Measurements from ENCODE around the gene CHADL. TPM values are rescaled to one million over a fixed set of nuclear protein-coding genes. Genes with fewer than 3 reads are reported as not detected.

Gene CHADL
- total RNA-seq, 1 donor from 2014 or later = 3.2 TPM

- Mint-ChIP-seq H3K27ac (no peak overlapping the region), H3K9me3 (no peaks in the 10 kb centered on the region), H3K4me3 (no peak overlapping the region), H3K4me1 (no peaks in the 10 kb centered on the region), H3K36me3 (peaks cover 10% of the 10 kb centered on the region), H3K27me3 (ENCODE audit: low read depth) (no peaks in the 10 kb centered on the region)
- no peak for TF ChIP-seq CTCF (IDR thresholded peaks at IDR 0.05; ENCODE audit: unreplicated experiment)
- DNase-seq (ENCODE audit: low spot score in 2 of 2, unreplicated experiment in 2 of 2) = no peak
Measured at GRCh38 chr22:41245917-41246499, 5.3 kb upstream of the CHADL start.

- peaks cover 4% of the 10 kb centered on the region for H3K4me1 Mint-ChIP-seq
- TF ChIP-seq CTCF (IDR thresholded peaks at IDR 0.05; ENCODE audit: unreplicated experiment) = no peak
- peaks cover 5% of the 10 kb centered on the region for H3K36me3 Mint-ChIP-seq
- H3K27me3 Mint-ChIP-seq (ENCODE audit: low read depth) = no peaks in the 10 kb centered on the region
- H3K4me3 Mint-ChIP-seq = no peak overlapping the region
- no peak overlapping the region for H3K27ac Mint-ChIP-seq
- DNase-seq (ENCODE audit: low spot score in 2 of 2, unreplicated experiment in 2 of 2) = no peak
- no peaks in the 10 kb centered on the region for H3K9me3 Mint-ChIP-seq
Measured at GRCh38 chr22:41243361-41243760, 2.6 kb upstream of the CHADL start.

GRCh38 chr22:41242396-41243117 lies 1.8 kb upstream of the CHADL start:
- peaks cover 2% of the 10 kb centered on the region for H3K36me3 Mint-ChIP-seq
- no peaks in the 10 kb centered on the region for H3K27me3 Mint-ChIP-seq (ENCODE audit: low read depth)
- DNase-seq (ENCODE audit: low spot score in 2 of 2, unreplicated experiment in 2 of 2) = no peak
- peaks cover 4% of the 10 kb centered on the region for H3K4me1 Mint-ChIP-seq
- H3K9me3 Mint-ChIP-seq = no peaks in the 10 kb centered on the region
- no peak overlapping the region for H3K27ac Mint-ChIP-seq
- no peak overlapping the region for H3K4me3 Mint-ChIP-seq
- no peak for TF ChIP-seq CTCF (IDR thresholded peaks at IDR 0.05; ENCODE audit: unreplicated experiment)

- Mint-ChIP-seq H3K27ac (no peak overlapping the region), H3K9me3 (no peaks in the 10 kb centered on the region), H3K4me1 (peaks cover 12% of the 10 kb centered on the region), H3K4me3 (no peak overlapping the region), H3K27me3 (ENCODE audit: low read depth) (no peaks in the 10 kb centered on the region), H3K36me3 (no peaks in the 10 kb centered on the region)
- TF ChIP-seq CTCF (IDR thresholded peaks at IDR 0.05; ENCODE audit: unreplicated experiment) = no peak
- no peak for DNase-seq (ENCODE audit: low spot score in 2 of 2, unreplicated experiment in 2 of 2)
Measured at GRCh38 chr22:41241133-41241676, 474 bp upstream of the CHADL start.

GRCh38 chr22:41239443-41240128 lies 1.1 kb downstream of the CHADL start:
- no peaks in the 10 kb centered on the region for H3K36me3 Mint-ChIP-seq
- H3K27ac Mint-ChIP-seq = no peak overlapping the region
- no peak for TF ChIP-seq CTCF (IDR thresholded peaks at IDR 0.05; ENCODE audit: unreplicated experiment)
- no peaks in the 10 kb centered on the region for H3K27me3 Mint-ChIP-seq (ENCODE audit: low read depth)
- DNase-seq (ENCODE audit: low spot score in 2 of 2, unreplicated experiment in 2 of 2) = no peak
- H3K9me3 Mint-ChIP-seq = no peaks in the 10 kb centered on the region
- peak overlapping the region; percentile 61 for H3K4me3 Mint-ChIP-seq
- peaks cover 12% of the 10 kb centered on the region for H3K4me1 Mint-ChIP-seq

Data from mesothelial cell of epicardium (in vitro differentiated cells).